ENCODE data around the gene LRRC7.

DNA sequence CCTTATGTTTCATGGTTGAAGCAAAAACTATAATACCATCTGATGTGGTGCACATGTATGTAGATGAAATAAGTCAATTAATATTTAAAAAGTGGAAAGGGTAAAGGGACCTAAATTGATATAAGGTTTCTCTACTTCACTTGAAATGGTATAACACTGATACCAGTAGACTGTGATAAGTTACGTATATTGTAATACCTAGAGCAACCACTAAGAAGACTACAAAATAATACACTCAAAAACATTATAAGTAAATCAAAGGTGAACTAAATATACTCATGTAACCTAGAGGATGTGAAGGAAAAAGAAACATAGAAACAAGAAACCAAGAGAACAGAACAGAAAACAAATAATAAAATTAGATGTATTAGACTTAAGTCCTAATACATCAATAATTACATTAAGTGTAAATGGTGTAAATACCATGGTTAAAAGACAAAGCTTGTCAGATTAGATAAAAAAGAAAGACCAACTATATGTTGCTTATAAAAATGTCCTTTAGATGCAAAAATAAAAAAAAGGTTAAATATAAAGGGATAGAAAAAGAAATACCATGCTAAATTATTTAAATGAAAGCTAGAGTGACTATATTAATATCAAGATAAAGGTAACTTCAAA is 118.8 kb downstream of the LRRC7 start:
- TF ChIP-seq, protein P1, sequence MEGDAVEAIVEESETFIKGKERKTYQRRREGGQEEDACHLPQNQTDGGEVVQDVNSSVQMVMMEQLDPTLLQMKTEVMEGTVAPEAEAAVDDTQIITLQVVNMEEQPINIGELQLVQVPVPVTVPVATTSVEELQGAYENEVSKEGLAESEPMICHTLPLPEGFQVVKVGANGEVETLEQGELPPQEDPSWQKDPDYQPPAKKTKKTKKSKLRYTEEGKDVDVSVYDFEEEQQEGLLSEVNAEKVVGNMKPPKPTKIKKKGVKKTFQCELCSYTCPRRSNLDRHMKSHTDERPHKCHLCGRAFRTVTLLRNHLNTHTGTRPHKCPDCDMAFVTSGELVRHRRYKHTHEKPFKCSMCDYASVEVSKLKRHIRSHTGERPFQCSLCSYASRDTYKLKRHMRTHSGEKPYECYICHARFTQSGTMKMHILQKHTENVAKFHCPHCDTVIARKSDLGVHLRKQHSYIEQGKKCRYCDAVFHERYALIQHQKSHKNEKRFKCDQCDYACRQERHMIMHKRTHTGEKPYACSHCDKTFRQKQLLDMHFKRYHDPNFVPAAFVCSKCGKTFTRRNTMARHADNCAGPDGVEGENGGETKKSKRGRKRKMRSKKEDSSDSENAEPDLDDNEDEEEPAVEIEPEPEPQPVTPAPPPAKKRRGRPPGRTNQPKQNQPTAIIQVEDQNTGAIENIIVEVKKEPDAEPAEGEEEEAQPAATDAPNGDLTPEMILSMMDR (IDR thresholded peaks at IDR 0.05): no peak
- TF ChIP-seq POLR2A (IDR thresholded peaks at IDR 0.05): no peak
